ENCODE results near the gene IKBKE.

DNA sequence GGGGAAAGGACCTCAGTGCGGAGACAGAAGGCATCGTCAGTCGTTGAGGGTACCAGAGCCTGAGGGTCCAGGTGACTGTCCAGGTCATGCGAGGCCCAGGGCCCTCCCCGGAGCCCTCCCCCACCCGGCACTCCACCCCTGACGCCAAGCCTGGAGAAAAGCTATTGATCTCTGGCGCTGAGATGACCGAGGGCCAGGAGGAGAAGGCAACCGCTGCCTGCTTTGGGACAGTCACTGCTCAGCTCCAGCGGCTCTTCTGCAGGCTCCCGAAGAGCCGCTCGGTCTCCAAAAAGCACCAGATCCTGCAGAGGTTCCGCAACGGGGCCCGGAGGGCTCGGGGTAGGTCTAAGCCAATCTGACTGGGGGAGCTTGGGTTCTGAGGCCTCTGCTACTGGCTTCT lies 47.9 kb downstream of the IKBKE start:
- TF ChIP-seq EZH2phosphoT487 (IDR thresholded peaks at IDR 0.05; ENCODE audit: borderline replicate concordance, low read length), result no peak
- TF ChIP-seq, protein P1, sequence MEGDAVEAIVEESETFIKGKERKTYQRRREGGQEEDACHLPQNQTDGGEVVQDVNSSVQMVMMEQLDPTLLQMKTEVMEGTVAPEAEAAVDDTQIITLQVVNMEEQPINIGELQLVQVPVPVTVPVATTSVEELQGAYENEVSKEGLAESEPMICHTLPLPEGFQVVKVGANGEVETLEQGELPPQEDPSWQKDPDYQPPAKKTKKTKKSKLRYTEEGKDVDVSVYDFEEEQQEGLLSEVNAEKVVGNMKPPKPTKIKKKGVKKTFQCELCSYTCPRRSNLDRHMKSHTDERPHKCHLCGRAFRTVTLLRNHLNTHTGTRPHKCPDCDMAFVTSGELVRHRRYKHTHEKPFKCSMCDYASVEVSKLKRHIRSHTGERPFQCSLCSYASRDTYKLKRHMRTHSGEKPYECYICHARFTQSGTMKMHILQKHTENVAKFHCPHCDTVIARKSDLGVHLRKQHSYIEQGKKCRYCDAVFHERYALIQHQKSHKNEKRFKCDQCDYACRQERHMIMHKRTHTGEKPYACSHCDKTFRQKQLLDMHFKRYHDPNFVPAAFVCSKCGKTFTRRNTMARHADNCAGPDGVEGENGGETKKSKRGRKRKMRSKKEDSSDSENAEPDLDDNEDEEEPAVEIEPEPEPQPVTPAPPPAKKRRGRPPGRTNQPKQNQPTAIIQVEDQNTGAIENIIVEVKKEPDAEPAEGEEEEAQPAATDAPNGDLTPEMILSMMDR (IDR thresholded peaks at IDR 0.05; ENCODE audit: low read depth, low read length, poor library complexity, severe bottlenecking), result no peak

Measured in DOHH2 (cell line).